ENCODE data around the gene TESK2. TPM values are rescaled to one million over a fixed set of nuclear protein-coding genes. Genes with fewer than 3 reads are reported as not detected.
A peak's percentile ranks its signal among the peaks of the same experiment; 100 is the strongest.
"Not testable (repeated sequence)": the region's sequence is repeated elsewhere in the genome, so short reads cannot be mapped to it uniquely, and the experiment has no call there.

Gene TESK2
- total RNA-seq, 2 donors from 2014 or later, result 5.9 to 8.8 TPM

DNA sequence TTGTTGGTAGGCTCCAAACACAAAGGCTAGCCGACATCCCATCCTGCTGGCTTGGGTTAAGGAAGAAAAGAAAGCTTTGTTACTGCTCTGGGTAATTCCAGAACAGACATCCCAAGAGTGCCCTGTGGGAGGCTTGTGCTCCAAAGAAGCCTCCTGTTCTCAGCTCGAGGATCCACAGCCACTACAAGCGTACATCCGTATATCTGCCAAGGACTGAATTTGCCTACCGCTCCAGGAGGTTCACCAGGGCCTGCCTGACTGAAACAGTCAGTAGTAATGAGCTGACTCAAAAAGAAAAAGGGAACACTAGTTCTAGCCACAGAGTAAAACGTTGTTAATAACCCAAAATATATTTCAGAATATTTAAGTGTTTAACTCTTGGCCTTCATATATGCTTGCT lies 125.9 kb downstream of the TESK2 start:
- no peaks in the 10 kb centered on the region for H3K9me3 Mint-ChIP-seq
- H3K27ac Mint-ChIP-seq, result no peak overlapping the region
- no peaks in the 10 kb centered on the region for H3K27me3 Mint-ChIP-seq (ENCODE audit: low read depth)
- ATAC-seq (replicated peaks in 1 of 2) (no peak), DNase-seq (no peak)
- peaks cover 2% of the 10 kb centered on the region for H3K4me1 Mint-ChIP-seq (ENCODE audit: low read depth)
- no peak overlapping the region for H3K4me3 Mint-ChIP-seq
- no peaks in the 10 kb centered on the region for H3K36me3 Mint-ChIP-seq (ENCODE audit: insufficient read depth in 2 of 2)

DNA sequence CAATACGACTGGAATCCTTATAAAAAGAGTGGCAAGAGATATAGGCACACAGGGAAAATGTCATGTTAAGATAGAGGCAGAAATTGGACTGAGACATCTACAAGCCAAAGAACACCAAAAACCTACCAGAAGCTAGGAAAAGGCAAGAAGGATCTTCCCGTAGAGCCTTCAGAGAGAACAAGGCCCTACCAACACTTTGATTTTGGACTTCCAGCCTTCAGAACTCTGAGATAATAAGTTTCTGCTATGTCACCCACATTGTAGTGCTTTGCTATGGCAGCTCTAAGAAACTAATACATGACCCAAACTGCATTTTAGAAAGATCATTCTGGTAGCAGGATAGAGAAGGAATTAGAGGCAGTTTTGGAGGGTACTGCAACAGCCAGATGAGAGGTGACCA lies 126.7 kb downstream of the TESK2 start:
- peaks cover 6% of the 10 kb centered on the region for H3K4me1 Mint-ChIP-seq (ENCODE audit: low read depth)
- H3K9me3 Mint-ChIP-seq, result no peaks in the 10 kb centered on the region
- no peak for DNase-seq
- H3K27ac Mint-ChIP-seq, result no peak overlapping the region
- ATAC-seq (replicated peaks in 1 of 2), result no peak
- no peak overlapping the region for H3K4me3 Mint-ChIP-seq
- H3K27me3 Mint-ChIP-seq (ENCODE audit: low read depth), result no peaks in the 10 kb centered on the region
- H3K36me3 Mint-ChIP-seq (ENCODE audit: insufficient read depth in 2 of 2), result no peaks in the 10 kb centered on the region

DNA sequence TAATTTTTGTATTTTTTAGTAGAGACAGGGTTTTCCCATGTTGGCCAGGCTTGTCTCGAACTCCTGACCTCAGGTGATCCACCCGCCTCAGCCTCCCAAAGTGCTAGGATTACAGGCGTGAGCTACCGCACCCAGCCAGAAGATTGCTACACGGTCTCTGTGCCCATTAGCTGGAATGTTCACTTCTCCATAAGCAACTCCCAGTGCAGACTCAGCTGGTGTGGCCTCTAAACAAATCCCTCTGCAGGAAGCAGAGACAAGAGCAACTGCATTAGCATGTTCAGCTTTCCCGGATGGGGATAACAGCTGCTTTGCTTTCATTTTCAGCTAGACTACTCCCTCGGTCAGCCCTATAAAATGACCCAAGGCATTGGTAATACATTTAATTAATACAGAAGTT lies 130.0 kb downstream of the TESK2 start:
- H3K4me3 Mint-ChIP-seq; H3K27ac Mint-ChIP-seq; H3K9me3 Mint-ChIP-seq; ATAC-seq (replicated peaks in 1 of 2); H3K27me3 Mint-ChIP-seq (ENCODE audit: low read depth); H3K36me3 Mint-ChIP-seq (ENCODE audit: insufficient read depth in 2 of 2); H3K4me1 Mint-ChIP-seq (ENCODE audit: low read depth); DNase-seq: not testable (repeated sequence)

DNA sequence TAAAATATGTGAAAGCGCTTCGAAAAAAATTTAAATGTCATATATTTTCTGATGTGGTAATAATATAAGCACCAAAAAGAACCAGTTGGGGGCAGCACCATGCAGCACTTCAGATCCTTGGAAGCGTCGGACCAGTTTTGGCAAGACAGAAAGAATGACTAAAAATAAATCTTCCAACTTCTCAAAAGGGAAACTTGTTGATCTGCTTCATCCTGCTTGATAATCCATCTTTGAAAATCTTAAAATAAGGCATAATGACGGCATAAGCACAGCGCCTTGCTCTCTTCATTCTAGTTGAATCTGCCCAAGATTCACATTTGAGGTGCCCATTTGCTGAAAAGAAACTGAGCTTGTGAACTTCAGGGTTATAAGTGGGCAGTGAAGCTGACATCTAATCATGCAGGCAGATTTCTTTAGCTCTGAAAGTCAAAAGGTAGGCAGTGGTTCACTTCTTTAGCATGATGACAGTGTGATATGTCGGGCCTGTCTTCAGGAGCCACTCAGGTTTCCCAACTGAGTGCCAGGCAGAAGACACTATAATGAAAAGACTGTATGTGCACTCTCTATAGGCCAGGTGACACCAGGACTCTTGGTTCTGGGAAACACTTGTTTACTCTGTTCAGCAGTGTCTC lies 131.0 kb downstream of the TESK2 start:
- Mint-ChIP-seq H3K9me3 (no peaks in the 10 kb centered on the region), H3K27me3 (ENCODE audit: low read depth) (no peaks in the 10 kb centered on the region), H3K36me3 (ENCODE audit: insufficient read depth in 2 of 2) (no peaks in the 10 kb centered on the region), H3K4me3 (peak overlapping the region; percentile 15), H3K4me1 (ENCODE audit: low read depth) (peaks cover 6% of the 10 kb centered on the region), H3K27ac (no peak overlapping the region)
- ATAC-seq (replicated peaks in 1 of 2) (peak; percentile 60 to 64), DNase-seq (peak; percentile 54 to 61)

DNA sequence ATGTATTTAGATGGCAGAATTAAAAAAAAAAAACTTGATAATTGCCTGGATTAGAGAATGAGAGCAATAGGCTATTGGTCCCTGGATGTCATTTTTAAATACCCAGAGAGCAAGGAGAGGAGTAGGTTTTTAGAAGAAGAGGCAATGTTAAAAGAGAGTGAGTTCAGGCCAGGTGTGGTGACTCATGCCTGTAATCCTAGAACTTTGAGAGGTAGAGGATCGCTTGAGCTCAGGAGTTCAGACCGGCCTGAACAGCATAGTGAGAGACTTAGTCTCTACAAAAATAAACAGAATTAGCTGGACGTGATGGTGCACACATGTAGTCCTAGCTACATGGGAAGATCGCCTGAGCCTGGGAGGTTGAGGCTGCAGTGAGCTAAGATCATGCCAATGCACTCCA lies 134.8 kb downstream of the TESK2 start:
- no peaks in the 10 kb centered on the region for H3K9me3 Mint-ChIP-seq
- peaks cover 6% of the 10 kb centered on the region for H3K4me1 Mint-ChIP-seq (ENCODE audit: low read depth)
- no peak overlapping the region for H3K4me3 Mint-ChIP-seq
- H3K27me3 Mint-ChIP-seq (ENCODE audit: low read depth), result no peaks in the 10 kb centered on the region
- H3K27ac Mint-ChIP-seq, result no peak overlapping the region
- DNase-seq (no peak), ATAC-seq (replicated peaks in 1 of 2) (no peak)
- no peaks in the 10 kb centered on the region for H3K36me3 Mint-ChIP-seq (ENCODE audit: insufficient read depth in 2 of 2)

DNA sequence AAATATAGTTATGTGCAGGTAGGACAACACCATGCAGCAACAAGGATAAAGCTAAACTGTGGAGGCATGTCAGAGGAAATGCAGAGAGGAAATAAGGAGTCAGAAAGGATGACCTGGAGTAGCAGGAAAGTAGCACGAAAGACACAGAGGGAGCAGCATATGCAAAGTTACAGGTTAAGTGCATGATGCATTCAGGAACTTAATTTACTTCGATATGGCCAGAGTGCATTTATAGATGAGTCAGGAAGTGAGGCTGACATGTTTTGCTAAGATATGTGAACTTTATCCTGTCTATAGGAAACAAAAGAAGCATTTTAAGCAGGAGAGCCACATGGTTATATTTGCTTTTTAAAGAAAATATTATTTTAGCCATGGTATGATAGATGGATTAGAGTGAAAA lies 135.3 kb downstream of the TESK2 start:
- ATAC-seq (replicated peaks in 1 of 2) (no peak), DNase-seq (no peak)
- Mint-ChIP-seq H3K4me3 (no peak overlapping the region), H3K36me3 (ENCODE audit: insufficient read depth in 2 of 2) (no peaks in the 10 kb centered on the region), H3K27me3 (ENCODE audit: low read depth) (no peaks in the 10 kb centered on the region), H3K9me3 (no peaks in the 10 kb centered on the region), H3K27ac (no peak overlapping the region), H3K4me1 (ENCODE audit: low read depth) (peaks cover 6% of the 10 kb centered on the region)

DNA sequence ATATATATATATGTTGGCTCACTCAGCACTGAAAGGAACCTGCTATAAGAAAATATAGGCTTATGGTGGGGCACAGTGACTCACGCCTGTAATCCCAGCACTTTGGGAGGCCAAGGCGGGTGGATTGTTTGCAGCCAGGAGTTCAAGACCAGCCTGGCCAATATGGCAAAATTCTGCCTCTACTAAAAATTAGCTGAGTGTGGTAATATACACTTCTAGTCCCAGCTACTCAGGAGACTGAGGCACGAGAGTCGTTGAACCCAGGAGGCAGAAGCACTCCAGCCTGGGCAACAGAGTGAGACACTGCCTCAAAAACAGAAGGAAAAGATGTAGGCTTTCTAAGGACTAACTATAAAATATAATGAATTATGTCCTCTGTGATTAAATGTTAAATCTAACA lies 136.1 kb downstream of the TESK2 start:
- Mint-ChIP-seq H3K4me1 (ENCODE audit: low read depth) (peaks cover 6% of the 10 kb centered on the region), H3K27ac (no peak overlapping the region), H3K4me3 (no peak overlapping the region), H3K27me3 (ENCODE audit: low read depth) (no peaks in the 10 kb centered on the region), H3K36me3 (ENCODE audit: insufficient read depth in 2 of 2) (no peaks in the 10 kb centered on the region), H3K9me3 (no peaks in the 10 kb centered on the region)
- DNase-seq (no peak), ATAC-seq (replicated peaks in 1 of 2) (no peak)

DNA sequence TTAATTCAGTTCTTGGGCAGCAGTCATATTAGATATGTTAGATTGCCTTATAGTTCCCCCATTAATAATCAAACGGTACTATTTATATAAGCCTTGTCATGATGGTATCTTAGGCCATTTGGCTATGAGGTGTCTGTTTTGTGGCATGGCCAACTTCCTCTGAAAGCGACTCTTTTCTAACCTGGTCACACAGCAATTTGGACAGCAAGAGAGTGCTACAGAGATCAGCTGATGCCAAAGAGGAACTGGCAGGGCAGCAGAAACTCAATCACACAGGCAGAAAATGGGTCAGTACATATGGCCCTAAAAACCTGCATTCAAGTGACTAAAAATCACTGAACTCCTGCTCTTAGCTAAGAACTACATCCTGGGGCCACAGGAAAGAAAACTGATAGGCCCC lies 137.3 kb downstream of the TESK2 start:
- DNase-seq (no peak), ATAC-seq (replicated peaks in 1 of 2) (no peak)
- H3K4me3 Mint-ChIP-seq, result no peak overlapping the region

DNA sequence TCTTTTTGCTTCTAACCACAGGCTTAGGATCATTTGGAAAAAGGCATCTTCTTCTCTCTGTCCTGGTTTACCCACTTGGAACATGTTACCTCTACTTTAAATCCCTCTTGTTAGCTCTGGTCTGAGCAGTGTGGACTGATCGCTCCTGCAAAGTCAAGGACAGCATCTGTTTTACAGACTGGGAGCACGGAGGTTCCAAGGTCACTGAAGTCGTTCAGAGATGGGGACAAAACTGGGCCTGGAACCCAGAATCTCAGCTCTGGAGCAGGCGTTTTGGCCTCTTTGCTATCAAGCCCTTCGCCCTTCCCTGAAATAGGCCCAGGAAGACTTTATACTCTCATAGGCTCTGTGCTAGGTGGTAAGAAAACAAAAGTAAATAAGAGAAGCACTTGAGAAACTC lies 139.5 kb downstream of the TESK2 start:
- Mint-ChIP-seq H3K4me3 (no peak overlapping the region), H3K9me3 (no peaks in the 10 kb centered on the region), H3K36me3 (ENCODE audit: insufficient read depth in 2 of 2) (peaks cover 0 to 1% of the 10 kb centered on the region in 2 donors), H3K27ac (no peak overlapping the region), H3K4me1 (ENCODE audit: low read depth) (peaks cover 15% of the 10 kb centered on the region), H3K27me3 (ENCODE audit: low read depth) (no peaks in the 10 kb centered on the region)
- DNase-seq, result no peak
- no peak for ATAC-seq (replicated peaks in 1 of 2)

More for the DNA sequence above, 137.3 kb downstream of the TESK2 start:
- H3K27me3 Mint-ChIP-seq (ENCODE audit: low read depth), result no peaks in the 10 kb centered on the region
- H3K27ac Mint-ChIP-seq, result no peak overlapping the region
- H3K36me3 Mint-ChIP-seq (ENCODE audit: insufficient read depth in 2 of 2), result no peaks in the 10 kb centered on the region
- H3K9me3 Mint-ChIP-seq, result no peaks in the 10 kb centered on the region
- peaks cover 15% of the 10 kb centered on the region for H3K4me1 Mint-ChIP-seq (ENCODE audit: low read depth)

DNA sequence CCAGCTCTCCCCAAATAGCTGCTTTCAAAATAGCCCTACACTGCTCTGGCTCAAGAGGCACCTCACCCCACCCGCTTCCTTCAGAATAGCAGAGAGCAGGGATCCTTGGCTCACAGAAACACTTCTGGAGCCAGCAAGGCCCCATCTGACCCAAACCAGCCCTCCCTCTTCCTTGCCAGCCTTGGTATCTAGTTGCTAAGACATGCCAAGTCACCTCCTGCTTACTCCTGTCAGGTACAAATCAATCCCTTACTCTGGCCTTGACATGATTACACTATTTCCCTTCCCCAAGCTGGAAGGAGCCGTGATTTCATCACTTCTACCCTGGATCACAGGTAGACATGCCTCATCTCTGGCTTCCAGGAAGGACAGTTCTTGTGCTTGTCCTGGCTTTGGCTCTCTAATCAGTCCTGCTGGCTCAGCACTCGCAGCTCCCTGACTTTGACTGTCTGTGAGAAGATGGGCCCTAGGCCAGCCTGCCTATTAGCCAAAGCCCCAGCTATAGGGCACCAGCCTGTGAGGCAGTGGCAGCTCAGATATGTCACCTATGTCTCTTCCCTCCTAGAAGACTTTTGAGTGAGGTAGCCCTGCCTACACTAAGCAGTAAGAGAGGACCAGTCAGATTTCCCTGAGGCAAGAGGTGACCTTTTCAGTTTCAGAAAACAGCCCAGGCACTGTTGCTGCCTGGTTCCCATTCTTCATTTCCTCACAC lies 141.8 kb downstream of the TESK2 start:
- Mint-ChIP-seq H3K4me3 (no peak overlapping the region), H3K27me3 (ENCODE audit: low read depth) (no peaks in the 10 kb centered on the region), H3K36me3 (ENCODE audit: insufficient read depth in 2 of 2) (peaks cover 0 to 4% of the 10 kb centered on the region in 2 donors), H3K4me1 (ENCODE audit: low read depth) (peaks cover 15% of the 10 kb centered on the region), H3K27ac (peak overlapping the region; percentile 43), H3K9me3 (no peaks in the 10 kb centered on the region)
- DNase-seq (no peak), ATAC-seq (replicated peaks in 1 of 2) (peak in 1 of 2 donors; percentile 43)

DNA sequence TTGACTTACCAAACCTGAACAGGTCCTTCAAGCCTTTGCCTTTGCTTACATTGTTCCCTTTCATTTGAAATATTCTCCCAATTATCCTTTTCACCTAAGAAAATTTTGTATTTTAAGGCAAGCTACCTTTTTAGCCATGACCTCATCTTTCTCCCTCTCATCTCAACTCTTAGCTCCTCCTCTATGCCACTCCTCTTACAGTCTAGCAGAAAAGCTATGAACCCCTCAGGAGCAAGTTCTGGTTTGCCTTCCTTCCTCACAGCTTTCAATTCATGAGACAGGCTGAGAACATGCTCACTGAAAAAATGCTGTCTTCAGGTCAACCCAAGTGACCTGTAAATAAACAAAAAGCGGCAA lies 142.4 kb downstream of the TESK2 start:
- H3K9me3 Mint-ChIP-seq, result no peaks in the 10 kb centered on the region
- H3K4me3 Mint-ChIP-seq, result no peak overlapping the region
- DNase-seq (no peak), ATAC-seq (replicated peaks in 1 of 2) (no peak)
- H3K4me1 Mint-ChIP-seq (ENCODE audit: low read depth), result peaks cover 15% of the 10 kb centered on the region
- H3K27ac Mint-ChIP-seq, result no peak overlapping the region
- H3K27me3 Mint-ChIP-seq (ENCODE audit: low read depth), result no peaks in the 10 kb centered on the region
- H3K36me3 Mint-ChIP-seq (ENCODE audit: insufficient read depth in 2 of 2), result peaks cover 0 to 4% of the 10 kb centered on the region in 2 donors

DNA sequence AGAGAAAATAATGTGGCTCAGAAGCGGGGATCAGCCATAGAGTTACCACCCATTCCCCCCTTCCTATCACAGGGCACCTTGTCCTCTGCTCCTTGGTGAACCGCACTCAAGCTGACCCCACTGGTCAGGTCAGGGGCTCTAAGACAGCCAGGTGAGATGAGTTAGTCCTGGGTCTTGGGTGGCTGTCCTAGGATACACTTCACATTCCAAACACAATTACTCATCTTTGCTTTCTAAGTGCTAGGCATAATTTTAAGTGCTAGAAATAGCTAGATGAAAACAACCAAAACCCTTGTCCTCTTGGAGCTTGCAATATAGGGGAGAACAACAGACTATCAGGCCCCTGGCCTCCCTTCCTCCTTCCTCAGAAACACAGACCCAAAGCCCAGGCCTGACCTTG lies 142.9 kb downstream of the TESK2 start:
- H3K4me3 Mint-ChIP-seq, result no peak overlapping the region
- H3K9me3 Mint-ChIP-seq, result no peaks in the 10 kb centered on the region
- H3K36me3 Mint-ChIP-seq (ENCODE audit: insufficient read depth in 2 of 2), result peaks cover 0 to 5% of the 10 kb centered on the region in 2 donors
- H3K27me3 Mint-ChIP-seq (ENCODE audit: low read depth), result no peaks in the 10 kb centered on the region
- H3K4me1 Mint-ChIP-seq (ENCODE audit: low read depth), result peaks cover 15% of the 10 kb centered on the region
- ATAC-seq (replicated peaks in 1 of 2) (no peak), DNase-seq (no peak)
- no peak overlapping the region for H3K27ac Mint-ChIP-seq

DNA sequence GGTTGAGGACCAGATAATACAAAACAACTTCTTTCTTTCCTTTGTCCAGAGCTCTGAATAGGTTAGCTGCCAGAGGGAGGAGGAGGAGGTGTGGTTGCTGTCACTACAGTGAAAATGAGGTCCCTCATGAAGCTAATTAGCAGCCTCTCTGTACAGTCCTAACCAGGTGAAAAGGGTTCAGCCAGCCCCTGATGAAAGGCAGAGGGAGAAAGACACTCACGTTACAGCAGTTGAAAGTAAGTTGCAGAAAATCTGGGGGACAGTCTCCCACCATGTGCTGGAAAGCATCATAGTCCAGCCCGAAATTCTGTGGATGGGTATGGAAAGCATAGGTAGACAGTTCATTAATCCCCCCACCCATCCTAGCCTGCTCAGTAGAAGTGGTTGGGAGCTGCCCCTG lies 144.5 kb downstream of the TESK2 start:
- H3K9me3 Mint-ChIP-seq, result no peaks in the 10 kb centered on the region
- H3K27ac Mint-ChIP-seq, result no peak overlapping the region
- peaks cover 6 to 8% of the 10 kb centered on the region in 2 donors for H3K36me3 Mint-ChIP-seq (ENCODE audit: insufficient read depth in 2 of 2)
- no peak for ATAC-seq (replicated peaks in 1 of 2)
- H3K4me3 Mint-ChIP-seq, result no peak overlapping the region
- no peaks in the 10 kb centered on the region for H3K27me3 Mint-ChIP-seq (ENCODE audit: low read depth)
- H3K4me1 Mint-ChIP-seq (ENCODE audit: low read depth), result peaks cover 28% of the 10 kb centered on the region
- DNase-seq, result no peak

DNA sequence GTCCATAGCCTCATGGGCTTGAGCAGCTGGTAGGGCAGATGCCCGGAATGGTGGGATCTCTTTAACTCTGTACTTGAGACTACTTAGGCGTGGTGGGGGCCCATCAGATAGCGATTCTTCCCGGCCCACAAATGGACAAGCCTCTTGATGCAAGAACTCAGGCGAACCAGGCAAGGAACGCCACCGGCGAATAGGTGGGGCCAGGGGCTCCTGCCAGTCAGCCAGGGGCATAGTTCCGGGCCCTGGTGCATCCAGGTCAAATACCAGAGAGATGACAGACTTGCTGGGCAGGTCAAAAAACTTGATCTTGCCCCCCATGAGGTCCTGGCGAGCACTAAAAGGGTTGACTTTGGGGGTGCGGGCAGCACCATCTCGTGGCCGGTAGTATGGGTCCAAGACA lies 145.9 kb downstream of the TESK2 start:
- no peak for ATAC-seq (replicated peaks in 1 of 2)
- Mint-ChIP-seq H3K9me3 (no peaks in the 10 kb centered on the region), H3K27me3 (ENCODE audit: low read depth) (no peaks in the 10 kb centered on the region), H3K4me3 (no peak overlapping the region), H3K27ac (peak overlapping the region; percentile 38), H3K36me3 (ENCODE audit: insufficient read depth in 2 of 2) (peaks cover 9 to 14% of the 10 kb centered on the region in 2 donors), H3K4me1 (ENCODE audit: low read depth) (peaks cover 34% of the 10 kb centered on the region)
- no peak for DNase-seq

Measured in activated T-cell treated with anti-CD3 and anti-CD28 coated beads, Interleukin-2, amount 50 U/mL, for 72 hours (primary cell).